HepG2 (cell line): ENCODE measurements around the gene PLXDC2. TPM values are rescaled to one million over a fixed set of nuclear protein-coding genes. Genes with fewer than 3 reads are reported as not detected.

Source experiments
- ATAC-seq: fragments of 200-7000 bp; cut with Tn5 transposase; 3 replicates; pipeline ENCODE4 v1.9.1; 2020; ENCODE audit warnings: mild to moderate bottlenecking, moderate library complexity
- BruUV-seq: library from RNA; stranded (reverse); fragments of 400-500 nt; replicated peaks from 2 replicates; lab custom pipeline; 2021; lab: Mats Ljungman, UMichigan
- CTCF ChIA-PET: fragments of 300-600 bp; formaldehyde crosslinking; extraction: SDS; loops from one replicate; lab custom pipeline; 2021; ENCODE audit warnings: low total read pairs, inconsistent platforms, low intra/inter-chr PET ratio; lab: Yijun Ruan, JAX
- POLR2A ChIA-PET: fragments of 350-600 bp; sonication (Branson Sonifier 250); formaldehyde crosslinking; loops from one replicate; lab custom pipeline; 2020; ENCODE audit warnings: antibody characterized with exemption, inconsistent platforms; lab: Yijun Ruan, JAX
- DNase-seq: peaks from one replicate; pipeline ENCODE4 v3.0.0-alpha.2; 2015; ENCODE audit warnings: low spot score
- FAIRE-seq: peaks from 3 replicates; lab custom pipeline; 2011; peaks lifted over from hg19 to GRCh38; lab: Jason Lieb, UNC
- H2AFZ ChIP-seq: one replicate; pipeline ENCODE4 v1.6.1; 2011; ENCODE audit warnings: low read length, inconsistent platforms
- H3K27ac ChIP-seq: fragments of 300-600 bp; 3 replicates; pipeline ENCODE4 v1.8.0; 2011; ENCODE audit warnings: mixed run types, mild to moderate bottlenecking, mixed read lengths, low read length, inconsistent platforms; ENCODE audit not compliant: insufficient read depth; ENCODE audit errors: extremely low read length
- H3K27me3 ChIP-seq, 2 experiments: fragments of 200-600 bp in 1 of 2; 2 replicates in 1 of 2; 3 replicates in 1 of 2; pipeline versions ENCODE4 v1.6.0 to v1.8.0; 2011; ENCODE audit warnings: low read length in 2 of 2, mild to moderate bottlenecking in 2 of 2, moderate library complexity in 2 of 2, inconsistent platforms in 1 of 2; ENCODE audit not compliant: insufficient read depth in 2 of 2, control insufficient read depth in 1 of 2
- H3K36me3 ChIP-seq, 2 experiments: fragments of 200-600 bp in 1 of 2; replicated peaks in 1 of 2; 2 replicates in 1 of 2; 3 replicates in 1 of 2; pipeline versions ENCODE4 v1.5.1 to v1.8.0; 2011; ENCODE audit warnings: low read length in 2 of 2, inconsistent platforms in 1 of 2; ENCODE audit not compliant: insufficient read depth in 2 of 2, control insufficient read depth in 1 of 2
- H3K4me1 ChIP-seq: 2 replicates; pipeline ENCODE4 v1.5.1; 2012; ENCODE audit warnings: low read length, inconsistent platforms; ENCODE audit not compliant: insufficient read depth
- H3K4me2 ChIP-seq: 2 replicates; pipeline ENCODE4 v1.6.0; 2011; ENCODE audit warnings: low read depth, low read length, inconsistent platforms
- H3K4me3 ChIP-seq, 3 experiments: fragments of 200-600 bp in 1 of 3; sonication (generic), shearing (Covaris generic) in 1 of 3; replicated peaks in 1 of 3; 2 replicates each; pipeline ENCODE4 v1.5.1; 2011 to 2016; ENCODE audit warnings: low read length in 3 of 3, inconsistent platforms in 2 of 3, low read depth in 2 of 3, mild to moderate bottlenecking in 2 of 3, control low read depth in 1 of 3, mixed read lengths in 1 of 3; ENCODE audit not compliant: insufficient read depth in 1 of 3
- H3K79me2 ChIP-seq: one replicate; pipeline ENCODE4 v1.6.1; 2011; ENCODE audit warnings: low read length, inconsistent platforms; ENCODE audit not compliant: insufficient read depth
- H3K9ac ChIP-seq: 2 replicates; pipeline ENCODE4 v1.6.0; 2011; ENCODE audit warnings: mild to moderate bottlenecking, low read depth, low read length, inconsistent platforms; ENCODE audit not compliant: insufficient read depth
- H3K9me3 ChIP-seq: 2 replicates; pipeline ENCODE4 v1.5.1; 2012; ENCODE audit warnings: mild to moderate bottlenecking, low read length
- H4K20me1 ChIP-seq: 2 replicates; pipeline ENCODE4 v1.6.0; 2011; ENCODE audit warnings: inconsistent platforms, mild to moderate bottlenecking, low read length, moderate library complexity; ENCODE audit not compliant: insufficient read depth
- CTCF ChIP-seq: sonication (generic); formaldehyde crosslinking; IDR thresholded peaks from 2 replicates; pipeline ENCODE4 v1.5.0; 2020; ENCODE audit warnings: mild to moderate bottlenecking, missing genetic modification reagents, moderate library complexity
- SMC3 ChIP-seq: IDR thresholded peaks from 2 replicates; pipeline ENCODE4 v1.6.1; 2011; ENCODE audit warnings: low read length, improper control_type of control experiment
- STAG1 ChIP-seq: sonication (generic); formaldehyde crosslinking; IDR thresholded peaks from 2 replicates; pipeline ENCODE4 v1.4.0; 2020; ENCODE audit warnings: missing genetic modification reagents
- WGBS: methylation state at CpG from one replicate; pipeline ENCODE4 v1.1.6; 2017; ENCODE audit warnings: low lambda C conversion rate; 5-methylcytosine and 5-hydroxymethylcytosine counted together
- in situ Hi-C: cut with HindIII; loops from 2 replicates; pipeline ENCODE4 v1.10.0; 2017; ENCODE audit warnings: low pct_unique_long_range_greater_than_20kb; ENCODE audit not compliant: extremely low pct_ligation_motif_present
- intact Hi-C: fragments of 100-400 bp; cut with micrococcal nuclease; formaldehyde crosslinking; loops from one replicate; pipeline ENCODE4 v1.10.0; 2022; ENCODE audit not compliant: unreplicated experiment
- polyA plus RNA-seq, 8 experiments: library from polyadenylated mRNA; depleted of rRNA in 3 of 8; stranded (reverse) in 7 of 8; unstranded in 1 of 8; fragments of >200 nt; fragmentation: Illumina TruSeq in 4 of 8; extraction: Trizol in 4 of 8; gene quantifications; 2 replicates each; pipeline versions ENCODE4 v1.2.1 to v1.2.3, GENCODE V29; 2011 to 2016; ENCODE audit warnings: low read depth in 4 of 8, missing spikeins in 1 of 8, mixed read lengths in 1 of 8; ENCODE audit not compliant: insufficient read depth in 1 of 8
- total RNA-seq, 5 experiments: library from RNA; depleted of rRNA; stranded (reverse); fragments of >200 nt; fragmentation: Illumina TruSeq; extraction: Trizol; gene quantifications; 2 replicates each; pipeline ENCODE4 v1.2.3, GENCODE V29; 2016; ENCODE audit warnings: low read depth in 1 of 5
- TF ChIP-seq, protein P1 (sequence below): sonication (generic); formaldehyde crosslinking; IDR thresholded peaks from 2 replicates; pipeline ENCODE4 v1.4.0; 2020; ENCODE audit warnings: mild to moderate bottlenecking, missing genetic modification reagents
- TF ChIP-seq, protein P2 (sequence below): sonication (generic); formaldehyde crosslinking; IDR thresholded peaks from 2 replicates; pipeline ENCODE4 v1.5.0; 2020; ENCODE audit warnings: missing genetic modification reagents

Gene PLXDC2
- total and polyA plus RNA-seq, 2 of the 13 experiments (the other 11 are each of a cell fraction or from before 2014, with no cell fraction given) = 2.1 to 2.4 TPM

DNA sequence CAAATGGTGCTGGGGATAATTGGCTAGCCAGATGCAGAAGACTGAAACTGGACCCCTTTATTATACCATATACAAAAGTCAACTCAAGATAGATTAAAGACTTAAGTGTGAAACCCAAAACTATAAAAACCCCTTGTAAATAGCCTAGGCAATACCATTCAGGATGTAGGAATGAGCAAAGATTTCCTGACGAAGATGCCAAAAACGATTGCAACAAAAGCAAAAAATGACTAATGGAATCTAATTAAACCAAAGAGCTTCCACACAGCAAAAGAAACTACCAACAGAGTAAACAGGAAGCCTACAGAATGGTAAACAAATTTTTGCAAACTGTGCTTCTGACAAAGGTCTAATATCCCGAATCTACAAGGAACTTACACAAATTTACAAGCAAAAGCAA is 30.9 kb upstream of the PLXDC2 start (continued):
- TF ChIP-seq, protein P1, sequence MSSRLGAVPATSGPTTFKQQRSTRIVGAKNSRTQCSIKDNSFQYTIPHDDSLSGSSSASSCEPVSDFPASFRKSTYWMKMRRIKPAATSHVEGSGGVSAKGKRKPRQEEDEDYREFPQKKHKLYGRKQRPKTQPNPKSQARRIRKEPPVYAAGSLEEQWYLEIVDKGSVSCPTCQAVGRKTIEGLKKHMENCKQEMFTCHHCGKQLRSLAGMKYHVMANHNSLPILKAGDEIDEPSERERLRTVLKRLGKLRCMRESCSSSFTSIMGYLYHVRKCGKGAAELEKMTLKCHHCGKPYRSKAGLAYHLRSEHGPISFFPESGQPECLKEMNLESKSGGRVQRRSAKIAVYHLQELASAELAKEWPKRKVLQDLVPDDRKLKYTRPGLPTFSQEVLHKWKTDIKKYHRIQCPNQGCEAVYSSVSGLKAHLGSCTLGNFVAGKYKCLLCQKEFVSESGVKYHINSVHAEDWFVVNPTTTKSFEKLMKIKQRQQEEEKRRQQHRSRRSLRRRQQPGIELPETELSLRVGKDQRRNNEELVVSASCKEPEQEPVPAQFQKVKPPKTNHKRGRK = no peak

DNA sequence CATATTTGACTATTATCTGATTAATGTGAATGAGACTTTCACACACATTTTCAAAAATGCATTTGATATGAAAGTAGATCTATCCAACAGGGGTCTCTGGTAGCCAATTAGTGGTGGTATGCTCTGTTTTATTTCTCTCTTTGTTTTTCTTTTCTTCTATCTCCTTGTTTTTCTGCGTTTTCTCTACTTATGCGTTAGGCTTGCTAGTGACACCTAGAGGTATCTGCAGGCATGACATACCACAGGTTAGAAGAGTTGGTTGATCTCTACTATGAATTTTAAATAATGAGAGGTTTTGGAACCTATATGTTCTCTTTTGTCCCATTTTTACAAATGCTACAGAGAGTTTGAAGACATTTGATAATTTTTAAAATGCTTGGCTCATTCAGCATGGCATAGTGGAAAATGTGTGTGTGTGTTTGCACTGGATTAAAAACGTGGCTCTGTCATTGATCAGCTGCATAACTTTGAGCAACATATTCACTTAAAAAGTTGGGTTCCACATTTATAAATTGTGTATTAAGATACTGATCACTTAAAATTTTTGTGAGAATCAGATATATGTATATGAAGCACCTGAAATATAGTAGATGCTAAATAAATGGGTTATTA is 28.1 kb upstream of the PLXDC2 start:
- no peaks in the 10 kb centered on the region for H3K79me2 ChIP-seq
- no peaks in the 10 kb centered on the region for H3K36me3 ChIP-seq
- H3K4me1 ChIP-seq = peaks cover 7% of the 10 kb centered on the region
- POLR2A ChIA-PET = no interaction called here
- CTCF ChIA-PET = interaction anchor here (0.9 to 1.1 kb wide), 3 partner anchors 125 to 1099 kb away, joined by 3 read pairs; no protein-coding TSS in a partner anchor
- no peaks in the 10 kb centered on the region for H3K27me3 ChIP-seq
- H3K9ac ChIP-seq = no peak overlapping the region
- in situ Hi-C loops = loop anchor here (25.0 kb wide), 1 partner anchor 1101 kb away; no protein-coding TSS in a partner anchor
- BruUV-seq = no TSS peak
- 14% methylated on average over 3 of the region's 3 CpGs for WGBS
- H2AFZ ChIP-seq = no peak overlapping the region
- DNase-seq = peak; percentile 61
- intact Hi-C loops = loop anchor here (1.0 to 10.0 kb wide), 4 partner anchors 153 to 1099 kb away; no protein-coding TSS in a partner anchor
- ATAC-seq = peak; percentile 72
- no peaks in the 10 kb centered on the region for H3K9me3 ChIP-seq
- TF ChIP-seq CTCF (peak; percentile 72), STAG1 (CRISPR knock-in tag) (peak; percentile 69), SMC3 (peak; percentile 61; the same call in 1 of the 2 replicates)
- TF ChIP-seq, protein P2, sequence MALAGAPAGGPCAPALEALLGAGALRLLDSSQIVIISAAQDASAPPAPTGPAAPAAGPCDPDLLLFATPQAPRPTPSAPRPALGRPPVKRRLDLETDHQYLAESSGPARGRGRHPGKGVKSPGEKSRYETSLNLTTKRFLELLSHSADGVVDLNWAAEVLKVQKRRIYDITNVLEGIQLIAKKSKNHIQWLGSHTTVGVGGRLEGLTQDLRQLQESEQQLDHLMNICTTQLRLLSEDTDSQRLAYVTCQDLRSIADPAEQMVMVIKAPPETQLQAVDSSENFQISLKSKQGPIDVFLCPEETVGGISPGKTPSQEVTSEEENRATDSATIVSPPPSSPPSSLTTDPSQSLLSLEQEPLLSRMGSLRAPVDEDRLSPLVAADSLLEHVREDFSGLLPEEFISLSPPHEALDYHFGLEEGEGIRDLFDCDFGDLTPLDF (CRISPR knock-in tag) = no peak
- H3K27ac ChIP-seq = no peak overlapping the region
- peak; percentile 15 for FAIRE-seq
- H4K20me1 ChIP-seq = no peaks in the 10 kb centered on the region
- H3K4me2 ChIP-seq = no peak overlapping the region
- no peak overlapping the region for H3K4me3 ChIP-seq
